H1 (cell line): Measurements from ENCODE around the gene SPON2. TPM values are rescaled to one million over a fixed set of nuclear protein-coding genes. Genes with fewer than 3 reads are reported as not detected.

Experiments used
- CTCF ChIA-PET: fragments of 300-600 bp; sonication (Branson Sonifier 250); formaldehyde crosslinking; loops from one replicate; lab custom pipeline; 2021; ENCODE audit not compliant: partially characterized antibody; lab: Charles Lee
- POLR2A ChIA-PET: fragments of 300-600 bp; sonication (Branson Sonifier 250); formaldehyde crosslinking; loops from one replicate; lab custom pipeline; 2021; ENCODE audit warnings: inconsistent platforms; ENCODE audit not compliant: partially characterized antibody; lab: Charles Lee
- DNase-seq, 2 experiments: peaks; one replicate each; pipeline versions ENCODE4 v3.0.0 to v3.0.0-alpha.2; 2010 to 2022; ENCODE audit warnings: low spot score in 2 of 2, low read depth in 1 of 2, mixed read lengths in 1 of 2
- FAIRE-seq: peaks from 2 replicates; lab custom pipeline; 2011; peaks lifted over from hg19 to GRCh38; lab: Jason Lieb, UNC
- H2AFZ ChIP-seq: 2 replicates; pipeline ENCODE4 v1.8.1; 2012; ENCODE audit warnings: low read length, inconsistent platforms
- H2AK5ac ChIP-seq: 2 replicates; pipeline ENCODE4 v1.6.1; 2013; ENCODE audit warnings: low read depth, low read length
- H2BK120ac ChIP-seq: replicated peaks from 2 replicates; pipeline ENCODE3; 2013; ENCODE audit warnings: low read depth, low read length, inconsistent platforms
- H2BK12ac ChIP-seq: 2 replicates; pipeline ENCODE4 v1.6.1; 2013; ENCODE audit warnings: low read depth, low read length
- H2BK15ac ChIP-seq: 2 replicates; pipeline ENCODE4 v1.6.1; 2013; ENCODE audit warnings: low read length
- H2BK20ac ChIP-seq: 2 replicates; pipeline ENCODE4 v1.6.1; 2013; ENCODE audit warnings: low read length
- H2BK5ac ChIP-seq: 2 replicates; pipeline ENCODE4 v1.6.1; 2013; ENCODE audit warnings: low read depth, low read length
- H3K14ac ChIP-seq: 2 replicates; pipeline ENCODE4 v1.6.1; 2013; ENCODE audit warnings: inconsistent platforms; ENCODE audit not compliant: insufficient read length
- H3K18ac ChIP-seq: 2 replicates; pipeline ENCODE4 v1.6.1; 2013; ENCODE audit warnings: low read length; ENCODE audit errors: extremely low read depth
- H3K23ac ChIP-seq: 2 replicates; pipeline ENCODE4 v1.6.1; 2013; ENCODE audit warnings: inconsistent platforms; ENCODE audit not compliant: insufficient read length
- H3K23me2 ChIP-seq: 2 replicates; pipeline ENCODE4 v1.6.1; 2013; ENCODE audit warnings: low read depth, low read length
- H3K27ac ChIP-seq: 2 replicates; pipeline ENCODE4 v1.6.1; 2011; ENCODE audit warnings: low read depth, low read length, inconsistent platforms
- H3K27me3 ChIP-seq, 4 experiments: replicated peaks in 1 of 4; 1 replicate in 1 of 4; 2 replicates in 3 of 4; pipeline versions ENCODE4 v1.6.1 to v1.8.1; 2011 to 2013; ENCODE audit warnings: low read length in 3 of 4, mild to moderate bottlenecking in 3 of 4, inconsistent platforms in 2 of 4, mixed read lengths in 2 of 4, moderate library complexity in 1 of 4; ENCODE audit not compliant: control insufficient read depth in 3 of 4, insufficient read depth in 3 of 4; ENCODE audit errors: extremely low read depth in 1 of 4
- H3K36me3 ChIP-seq, 4 experiments: 2 replicates each; pipeline versions ENCODE4 v1.6.1 to v1.8.1; 2011 to 2013; ENCODE audit warnings: mild to moderate bottlenecking in 4 of 4, low read length in 3 of 4, moderate library complexity in 2 of 4, control low read depth in 1 of 4, inconsistent platforms in 1 of 4; ENCODE audit not compliant: insufficient read depth in 4 of 4, control insufficient read depth in 2 of 4
- H3K4ac ChIP-seq: replicated peaks from 2 replicates; pipeline ENCODE3; 2013; ENCODE audit warnings: low read length, low read depth, mixed read lengths, inconsistent platforms; ENCODE audit not compliant: insufficient read length
- H3K4me1 ChIP-seq, 4 experiments: replicated peaks in 1 of 4; 1 replicate in 1 of 4; 2 replicates in 3 of 4; pipeline versions ENCODE4 v1.6.1 to v1.8.1; 2011 to 2013; ENCODE audit warnings: low read length in 3 of 4, inconsistent platforms in 2 of 4, mixed read lengths in 1 of 4; ENCODE audit not compliant: insufficient read depth in 4 of 4, control insufficient read depth in 3 of 4
- H3K4me2 ChIP-seq, 2 experiments: 2 replicates each; pipeline versions ENCODE4 v1.6.1 to v1.8.1; 2011 to 2013; ENCODE audit warnings: low read depth in 2 of 2, low read length in 2 of 2, control low read depth in 1 of 2, inconsistent platforms in 1 of 2, mild to moderate bottlenecking in 1 of 2; ENCODE audit not compliant: insufficient read depth in 1 of 2
- H3K4me3 ChIP-seq, 4 experiments: fragments of 200-600, 300-600 bp in 1 of 4; sonication (generic), shearing (Covaris generic), sonication (Bioruptor Twin) in 1 of 4; 2 replicates each; pipeline versions ENCODE4 v1.5.1 to v1.8.1; 2011 to 2016; ENCODE audit warnings: low read length in 4 of 4, low read depth in 3 of 4, control low read depth in 2 of 4, inconsistent platforms in 2 of 4, mild to moderate bottlenecking in 2 of 4, mixed read lengths in 1 of 4, moderate library complexity in 1 of 4; ENCODE audit not compliant: insufficient read depth in 2 of 4; ENCODE audit errors: extremely low read depth in 1 of 4
- H3K56ac ChIP-seq: replicated peaks from 2 replicates; pipeline ENCODE3; 2013; ENCODE audit warnings: low read depth, mild to moderate bottlenecking, mixed read lengths, low read length, inconsistent platforms; ENCODE audit not compliant: insufficient read length
- H3K79me1 ChIP-seq: 2 replicates; pipeline ENCODE4 v1.6.1; 2013; ENCODE audit warnings: low read depth, low read length, control low read depth
- H3K79me2 ChIP-seq, 2 experiments: 2 replicates each; pipeline versions ENCODE4 v1.6.1 to v1.8.1; 2012 to 2013; ENCODE audit warnings: low read length in 2 of 2, mild to moderate bottlenecking in 2 of 2, inconsistent platforms in 1 of 2; ENCODE audit not compliant: insufficient read depth in 2 of 2, control insufficient read depth in 1 of 2
- H3K9ac ChIP-seq, 4 experiments: replicated peaks in 1 of 4; 1 replicate in 1 of 4; 2 replicates in 3 of 4; pipeline versions ENCODE4 v1.6.1 to v1.8.1; 2011 to 2013; ENCODE audit warnings: low read depth in 3 of 4, low read length in 3 of 4, control low read depth in 2 of 4, mild to moderate bottlenecking in 2 of 4, moderate library complexity in 2 of 4, inconsistent platforms in 1 of 4; ENCODE audit errors: extremely low read depth in 1 of 4
- H3K9me3 ChIP-seq, 2 experiments: 2 replicates each; pipeline versions ENCODE4 v1.6.1 to v1.8.1; 2012 to 2013; ENCODE audit warnings: mild to moderate bottlenecking in 2 of 2, moderate library complexity in 2 of 2, control low read depth in 1 of 2, inconsistent platforms in 1 of 2, low read depth in 1 of 2, low read length in 1 of 2, mixed read lengths in 1 of 2; ENCODE audit not compliant: insufficient read depth in 2 of 2
- H4K20me1 ChIP-seq, 2 experiments: replicated peaks in 1 of 2; 2 replicates each; pipeline versions ENCODE3 to v1.8.1; 2011 to 2013; ENCODE audit warnings: inconsistent platforms in 2 of 2, low read length in 2 of 2, mild to moderate bottlenecking in 1 of 2; ENCODE audit not compliant: insufficient read depth in 2 of 2, control insufficient read depth in 1 of 2
- H4K5ac ChIP-seq: 2 replicates; pipeline ENCODE4 v1.6.1; 2013; ENCODE audit warnings: low read length, low read depth, mixed read lengths, inconsistent platforms; ENCODE audit not compliant: insufficient read length
- H4K8ac ChIP-seq: 2 replicates; pipeline ENCODE4 v1.8.0; 2013; ENCODE audit warnings: mild to moderate bottlenecking, moderate library complexity, low read length, inconsistent platforms; ENCODE audit not compliant: insufficient read depth; ENCODE audit errors: extremely low read depth
- H4K91ac ChIP-seq: replicated peaks from 2 replicates; pipeline ENCODE3; 2013; ENCODE audit warnings: low read length, mixed read lengths, inconsistent platforms; ENCODE audit not compliant: insufficient read length
- ASH2L ChIP-seq: fragments of 200-600, 300-600 bp; sonication (generic); IDR thresholded peaks from one replicate; pipeline ENCODE4 v1.7.1; 2017; ENCODE audit warnings: low read length
- EP300 ChIP-seq, 2 experiments: IDR thresholded peaks; 1 replicate in 1 of 2; 2 replicates in 1 of 2; pipeline ENCODE4 v1.6.1; 2011 to 2012; ENCODE audit warnings: low read depth in 2 of 2, low read length in 2 of 2, mild to moderate bottlenecking in 2 of 2, borderline replicate concordance in 1 of 2, inconsistent platforms in 1 of 2, moderate library complexity in 1 of 2
- HDAC6 ChIP-seq: IDR thresholded peaks from one replicate; pipeline ENCODE4 v1.7.1; 2012; ENCODE audit warnings: low read depth, mild to moderate bottlenecking, inconsistent platforms, low read length, moderate library complexity
- JUND ChIP-seq: IDR thresholded peaks from 2 replicates; pipeline ENCODE4 v1.6.1; 2011; ENCODE audit warnings: mild to moderate bottlenecking, improper control_type of control experiment, low read length
- KDM4A ChIP-seq: IDR thresholded peaks from one replicate; pipeline ENCODE4 v1.7.1; 2012; ENCODE audit warnings: low read depth, mild to moderate bottlenecking, moderate library complexity, low read length, inconsistent platforms; ENCODE audit not compliant: severe bottlenecking
- RAD21 ChIP-seq, 2 experiments: IDR thresholded peaks in 1 of 2; conservative IDR thresholded peaks in 1 of 2; 2 replicates each; pipeline ENCODE4 v1.6.1; 2011; ENCODE audit warnings: low read depth in 2 of 2, low read length in 2 of 2, improper control_type of control experiment in 1 of 2, inconsistent platforms in 1 of 2, mild to moderate bottlenecking in 1 of 2, moderate library complexity in 1 of 2
- SIRT6 ChIP-seq: IDR thresholded peaks from one replicate; pipeline ENCODE4 v1.7.1; 2012; ENCODE audit warnings: low read length, inconsistent platforms
- TEAD4 ChIP-seq: IDR thresholded peaks from 2 replicates; pipeline ENCODE4 v1.6.1; 2012; ENCODE audit warnings: low read depth, low read length, inconsistent platforms, mixed read lengths
- WGBS, 2 experiments: shearing (Covaris generic) in 1 of 2; methylation state at CpG; one replicate each; pipeline versions ENCODE4 v1.1.6 to v1.1.7; 2013 to 2015; ENCODE audit warnings: low lambda C conversion rate in 2 of 2, mixed read lengths in 2 of 2, inconsistent platforms in 1 of 2, low coverage in 1 of 2, missing lambda C conversion rate in 1 of 2; ENCODE audit not compliant: insufficient replicate concordance in 2 of 2, insufficient coverage in 1 of 2, insufficient read length in 1 of 2; ENCODE audit errors: extremely low coverage in 1 of 2, missing lambda C conversion rate in 1 of 2; 5-methylcytosine and 5-hydroxymethylcytosine counted together
- polyA plus RNA-seq, 7 experiments: library from polyadenylated mRNA; depleted of rRNA in 3 of 7; stranded (reverse) in 5 of 7; unstranded in 2 of 7; fragments of >200 nt in 5 of 7; fragments of 200-250 nt in 2 of 7; gene quantifications; 1 replicate in 5 of 7; 2 replicates in 1 of 7; 4 replicates in 1 of 7; pipeline versions ENCODE4 v1.2.1 to v1.2.3, GENCODE V29; 2011 to 2013; ENCODE audit warnings: missing spikeins in 2 of 7, mixed read lengths in 2 of 7
- total RNA-seq: library from RNA; stranded (reverse); fragmentation: NEBNext Ultra II Directional; extraction: Animal tissue kit (Norgen Biotek cat#: 25700); gene quantifications from 2 replicates; pipeline ENCODE4 v1.2.1, GENCODE V29; 2021
- TF ChIP-seq, protein P1 (sequence below): IDR thresholded peaks from 2 replicates; pipeline ENCODE4 v1.6.1; 2012; ENCODE audit warnings: inconsistent platforms

The SPON2 gene
- total and polyA plus RNA-seq, 2 of the 8 experiments (the other 6 are each of a cell fraction or from before 2014, with no cell fraction given), result 2.8 to 3.2 TPM

DNA sequence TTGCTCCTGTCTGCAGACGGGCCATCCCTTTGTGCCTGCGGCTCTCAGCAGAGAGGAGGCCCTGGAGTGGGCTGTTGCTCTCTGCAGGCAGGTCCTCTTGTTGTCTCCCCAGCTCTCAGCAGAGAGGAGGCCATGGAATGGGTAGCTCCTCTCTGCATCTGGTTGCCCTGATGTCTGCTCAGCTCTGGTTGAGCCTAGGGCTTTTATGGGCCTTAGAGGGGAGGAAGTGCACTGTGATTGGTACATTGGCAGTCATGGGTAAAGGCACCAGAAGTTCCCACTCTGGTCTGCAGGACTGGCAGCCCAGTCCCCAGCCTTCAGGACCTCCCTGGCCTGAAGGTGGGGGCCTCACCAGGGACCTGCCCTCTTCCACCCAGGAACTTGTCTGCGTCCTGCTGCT lies 21.5 kb downstream of the SPON2 start:
- H2BK15ac ChIP-seq, result no peak overlapping the region
- no peaks in the 10 kb centered on the region; a peak in 1 of 7 replicates for H3K27me3 ChIP-seq
- no peak overlapping the region for H4K91ac ChIP-seq
- DNase-seq, result no peak
- H3K14ac ChIP-seq, result no peak overlapping the region
- H3K23me2 ChIP-seq, result no peaks in the 10 kb centered on the region
- peaks cover 0 to 1% of the 10 kb centered on the region in 2 experiments for H4K20me1 ChIP-seq
- no peak overlapping the region for H3K9ac ChIP-seq
- H2BK5ac ChIP-seq, result no peak overlapping the region
- no peaks in the 10 kb centered on the region; the same call in 1 of the 2 replicates for H3K79me1 ChIP-seq
- no peak for FAIRE-seq
- H2BK12ac ChIP-seq, result no peak overlapping the region
- no peak overlapping the region for H2BK20ac ChIP-seq
- H3K4me1 ChIP-seq, result no peaks in the 10 kb centered on the region
- POLR2A ChIA-PET, result interaction anchor here (0.9 kb wide), 1 partner anchor 9 kb away, joined by 3 read pairs; no protein-coding TSS in a partner anchor
- H4K8ac ChIP-seq, result no peak overlapping the region; the same call in 1 of the 2 replicates
- no peak overlapping the region for H3K23ac ChIP-seq
- H3K36me3 ChIP-seq, result no peaks in the 10 kb centered on the region
- no peaks in the 10 kb centered on the region for H3K9me3 ChIP-seq
- H2AFZ ChIP-seq, result no peak overlapping the region
- no peak overlapping the region for H3K4me2 ChIP-seq
- H2BK120ac ChIP-seq, result no peak overlapping the region
- no peak overlapping the region for H3K4ac ChIP-seq
- 70% methylated on average over 2 of the region's 3 CpGs; no CpG with 5 or more reads in 1 of the 2 experiments for WGBS, 2 experiments
- H4K5ac ChIP-seq, result no peak overlapping the region
- no peak overlapping the region for H2AK5ac ChIP-seq
- CTCF ChIA-PET, result interaction anchor here (0.6 to 1.9 kb wide), 4 partner anchors 20 to 409 kb away, joined by 3 to 8 read pairs (median 4); no protein-coding TSS in a partner anchor
- no peak overlapping the region for H3K4me3 ChIP-seq
- H3K79me2 ChIP-seq, result no peaks in the 10 kb centered on the region
- no peak overlapping the region for H3K56ac ChIP-seq
- H3K18ac ChIP-seq, result no peak overlapping the region
- no peak overlapping the region for H3K27ac ChIP-seq
- no peak for TF ChIP-seq HDAC6
- TF ChIP-seq ASH2L, result no peak
- TF ChIP-seq SIRT6, result no peak
- TF ChIP-seq EP300 (IDR thresholded peaks at IDR 0.05; ENCODE audit: borderline replicate concordance in 1 of 2, low read depth in 2 of 2, low read length in 2 of 2), result no peak
- no peak for TF ChIP-seq TEAD4
- TF ChIP-seq, protein P1, sequence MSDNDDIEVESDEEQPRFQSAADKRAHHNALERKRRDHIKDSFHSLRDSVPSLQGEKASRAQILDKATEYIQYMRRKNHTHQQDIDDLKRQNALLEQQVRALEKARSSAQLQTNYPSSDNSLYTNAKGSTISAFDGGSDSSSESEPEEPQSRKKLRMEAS, result no peak
- TF ChIP-seq KDM4A, result no peak
- TF ChIP-seq JUND, result no peak
- TF ChIP-seq RAD21 (IDR thresholded peaks at IDR 0.05 in 1 of 2, conservative IDR thresholded peaks at IDR 0.05 in 1 of 2; ENCODE audit: low read depth in 2 of 2, low read length in 2 of 2), result no peak
